Activated gamma-delta T cell treated with Interleukin-2 at 50 U/mL for 16 hours (primary cell): ENCODE data around the gene TNFSF15.

Source experiments
- DNase-seq: peaks from one replicate; pipeline ENCODE4 v3.0.0-alpha.2; 2020

Gene TNFSF15

GRCh38 chr9:114824110-114824509, 18.3 kb upstream of the TNFSF15 start:
- DNase-seq = no peak

GRCh38 chr9:114823441-114823840, 17.6 kb upstream of the TNFSF15 start:
- no peak for DNase-seq

- DNase-seq = no peak
Measured at GRCh38 chr9:114822708-114823107, 16.9 kb upstream of the TNFSF15 start.

- DNase-seq = no peak
Measured at GRCh38 chr9:114820776-114821501, 15.1 kb upstream of the TNFSF15 start.

GRCh38 chr9:114818178-114818577, 12.3 kb upstream of the TNFSF15 start:
- no peak for DNase-seq

GRCh38 chr9:114813717-114814418, 8.0 kb upstream of the TNFSF15 start:
- DNase-seq = no peak

- no peak for DNase-seq
Measured at GRCh38 chr9:114811966-114812636, 6.3 kb upstream of the TNFSF15 start.

GRCh38 chr9:114811301-114811700, 5.5 kb upstream of the TNFSF15 start:
- DNase-seq = no peak

GRCh38 chr9:114810614-114811013, 4.8 kb upstream of the TNFSF15 start:
- DNase-seq = no peak

GRCh38 chr9:114806526-114806900, 674 bp upstream of the TNFSF15 start:
- no peak for DNase-seq

- DNase-seq = no peak
Measured at GRCh38 chr9:114804505-114804904, 1.3 kb downstream of the TNFSF15 start.

- DNase-seq = no peak
Measured at GRCh38 chr9:114803479-114804265, 2.2 kb downstream of the TNFSF15 start.

GRCh38 chr9:114799925-114800324, 5.9 kb downstream of the TNFSF15 start:
- no peak for DNase-seq

GRCh38 chr9:114799441-114799840, 6.4 kb downstream of the TNFSF15 start:
- no peak for DNase-seq

GRCh38 chr9:114798780-114799427, 6.9 kb downstream of the TNFSF15 start:
- DNase-seq = no peak

GRCh38 chr9:114798101-114798500, 7.7 kb downstream of the TNFSF15 start:
- DNase-seq = no peak

GRCh38 chr9:114792396-114792795, 13.4 kb downstream of the TNFSF15 start:
- no peak for DNase-seq

GRCh38 chr9:114791736-114792135, 14.1 kb downstream of the TNFSF15 start:
- no peak for DNase-seq

GRCh38 chr9:114791312-114791711, 14.5 kb downstream of the TNFSF15 start:
- no peak for DNase-seq

GRCh38 chr9:114790521-114790920, 15.3 kb downstream of the TNFSF15 start:
- DNase-seq = no peak

GRCh38 chr9:114789006-114789405, 16.8 kb downstream of the TNFSF15 start:
- no peak for DNase-seq

GRCh38 chr9:114787781-114788498, 17.9 kb downstream of the TNFSF15 start:
- no peak for DNase-seq
